HG03045 (cell line): ENCODE measurements around the gene PPTC7.
"Not testable (repeated sequence)": the region's sequence is repeated elsewhere in the genome, so short reads cannot be mapped to it uniquely, and the experiment has no call there.

Source experiments
- ATAC-seq: cut with Tn5 transposase; IDR thresholded peaks from one replicate; pipeline ENCODE4 v1.9.1; 2021; ENCODE audit warnings: mild to moderate bottlenecking, moderate library complexity; ENCODE audit not compliant: unreplicated experiment

PPTC7 gene

GRCh38 chr12:110583137-110584059 is at the start of gene PPTC7:
Gene PPTC7 (minus strand): TSS chr12:110583318. CDS start chr12:110583031, 287 bp downstream.
- peak; percentile 86 for ATAC-seq

- no peak for ATAC-seq
Measured at GRCh38 chr12:110627500-110628195, 44.5 kb upstream of the PPTC7 start.

- ATAC-seq: no peak
Measured at GRCh38 chr12:110622582-110622981, 39.5 kb upstream of the PPTC7 start.

GRCh38 chr12:110619534-110619953 is 36.4 kb upstream of the PPTC7 start:
- peak; percentile 41 for ATAC-seq

- no peak for ATAC-seq
Measured at GRCh38 chr12:110616471-110617115, 33.5 kb upstream of the PPTC7 start.

- ATAC-seq: no peak
Measured at GRCh38 chr12:110615171-110615570, 32.1 kb upstream of the PPTC7 start.

- peak; percentile 93 for ATAC-seq
Measured at GRCh38 chr12:110613771-110614684, 30.9 kb upstream of the PPTC7 start, which contains the start of gene TCTN1. Gene TCTN1 (plus strand): TSS chr12:110614129. CDS start chr12:110614183, 54 bp downstream.

GRCh38 chr12:110613071-110613770 is 30.1 kb upstream of the PPTC7 start:
- ATAC-seq: no peak

- no peak for ATAC-seq
Measured at GRCh38 chr12:110606253-110606611, 23.1 kb upstream of the PPTC7 start.

GRCh38 chr12:110602085-110602814 is 19.1 kb upstream of the PPTC7 start:
- not testable (repeated sequence) for ATAC-seq

GRCh38 chr12:110600254-110600653 is 17.1 kb upstream of the PPTC7 start:
- ATAC-seq: no peak

GRCh38 chr12:110599334-110599733 is 16.2 kb upstream of the PPTC7 start:
- no peak for ATAC-seq

- ATAC-seq: no peak
Measured at GRCh38 chr12:110597885-110598284, 14.8 kb upstream of the PPTC7 start.

GRCh38 chr12:110592919-110593318 is 9.8 kb upstream of the PPTC7 start:
- not testable (repeated sequence) for ATAC-seq

GRCh38 chr12:110592078-110592477 is 9.0 kb upstream of the PPTC7 start:
- ATAC-seq: no peak

- ATAC-seq: no peak
Measured at GRCh38 chr12:110591451-110592051, 8.4 kb upstream of the PPTC7 start.

- peak; percentile 57 for ATAC-seq
Measured at GRCh38 chr12:110590806-110591326, 7.7 kb upstream of the PPTC7 start.

- ATAC-seq: no peak
Measured at GRCh38 chr12:110590059-110590458, 6.9 kb upstream of the PPTC7 start.
